Jurkat, Clone E6-1 (cell line): Measurements from ENCODE around the gene RIC8A.
"Not testable (repeated sequence)": the region's sequence is repeated elsewhere in the genome, so short reads cannot be mapped to it uniquely, and the experiment has no call there.

Source experiments
- DNase-seq: peaks from one replicate; pipeline ENCODE4 v3.0.0-alpha.2; 2011; ENCODE audit warnings: low read depth, low spot score
- H3K4me3 ChIP-seq: 2 replicates; pipeline ENCODE4 v1.5.1; 2011; ENCODE audit warnings: mild to moderate bottlenecking, low read length, control low read depth, moderate library complexity

The RIC8A gene

GRCh38 chr11:235997-236773 lies 28.7 kb downstream of the RIC8A start, which contains the start of gene SIRT3:
Gene SIRT3 (minus strand): TSS chr11:236342. CDS start chr11:236328, 14 bp downstream.
- peak; percentile 74 for DNase-seq
- H3K4me3 ChIP-seq = peak within 1 kb of the TSS; percentile 84

- peak within 1 kb of the TSS; percentile 84 for H3K4me3 ChIP-seq
- DNase-seq = peak; percentile 76
Measured at GRCh38 chr11:236774-237767, 29.6 kb downstream of the RIC8A start, which contains the start of gene PSMD13. Gene PSMD13 (plus strand): TSS chr11:236976. CDS start chr11:237050, 74 bp downstream.

- H3K4me3 ChIP-seq = peak overlapping the region; percentile 73
- not testable (repeated sequence) for DNase-seq
Measured at GRCh38 chr11:238346-238745, 30.8 kb downstream of the RIC8A start.

- H3K4me3 ChIP-seq = no peak overlapping the region
- no peak for DNase-seq
Measured at GRCh38 chr11:240315-240714, 32.8 kb downstream of the RIC8A start.

GRCh38 chr11:241634-242033 lies 34.1 kb downstream of the RIC8A start:
- no peak overlapping the region for H3K4me3 ChIP-seq
- DNase-seq = no peak

- no peak overlapping the region for H3K4me3 ChIP-seq
- DNase-seq = no peak
Measured at GRCh38 chr11:244376-244775, 36.9 kb downstream of the RIC8A start.

GRCh38 chr11:249062-249461 lies 41.6 kb downstream of the RIC8A start:
- H3K4me3 ChIP-seq = no peak overlapping the region
- no peak for DNase-seq

- no peak for DNase-seq
- no peak overlapping the region for H3K4me3 ChIP-seq
Measured at GRCh38 chr11:250274-250673, 42.8 kb downstream of the RIC8A start.

- no peak overlapping the region for H3K4me3 ChIP-seq
- peak; percentile 35 for DNase-seq
Measured at GRCh38 chr11:250740-251299, 43.3 kb downstream of the RIC8A start.

GRCh38 chr11:251550-251949 lies 44.0 kb downstream of the RIC8A start:
- no peak overlapping the region for H3K4me3 ChIP-seq
- no peak for DNase-seq

- H3K4me3 ChIP-seq = no peak overlapping the region
- no peak for DNase-seq
Measured at GRCh38 chr11:252666-253065, 45.2 kb downstream of the RIC8A start.

GRCh38 chr11:253160-253885 lies 45.8 kb downstream of the RIC8A start:
- no peak for DNase-seq
- H3K4me3 ChIP-seq = no peak overlapping the region

- H3K4me3 ChIP-seq = no peak overlapping the region
- no peak for DNase-seq
Measured at GRCh38 chr11:253886-254270, 46.4 kb downstream of the RIC8A start.

GRCh38 chr11:255176-255575 lies 47.7 kb downstream of the RIC8A start:
- H3K4me3 ChIP-seq = no peak overlapping the region
- DNase-seq = no peak

- no peak for DNase-seq
- H3K4me3 ChIP-seq = no peak overlapping the region
Measured at GRCh38 chr11:255816-256215, 48.3 kb downstream of the RIC8A start.

- DNase-seq = no peak
Measured at GRCh38 chr11:256952-257737, 49.6 kb downstream of the RIC8A start.

GRCh38 chr11:257766-258493 lies 50.4 kb downstream of the RIC8A start:
- H3K4me3 ChIP-seq = no peak overlapping the region
- no peak for DNase-seq

More at GRCh38 chr11:256952-257737, 49.6 kb downstream of the RIC8A start:
- H3K4me3 ChIP-seq = no peak overlapping the region

- DNase-seq = no peak
Measured at GRCh38 chr11:259413-259812, 51.9 kb downstream of the RIC8A start.

More at GRCh38 chr11:259413-259812, 51.9 kb downstream of the RIC8A start:
- H3K4me3 ChIP-seq = no peak overlapping the region
